HepG2 (cell line): ENCODE measurements around the gene BFSP1. TPM values are rescaled to one million over a fixed set of nuclear protein-coding genes. Genes with fewer than 3 reads are reported as not detected.

Experiments used
- ARNT2 ChIP-seq: sonication (generic); formaldehyde crosslinking; IDR thresholded peaks from 2 replicates; pipeline ENCODE4 v1.8.0; 2022; ENCODE audit warnings: mild to moderate bottlenecking, low read depth, missing genetic modification reagents, moderate library complexity
- ELF3 ChIP-seq: IDR thresholded peaks from 2 replicates; pipeline ENCODE4 v1.6.1; 2016; ENCODE audit warnings: missing genetic modification reagents, missing compliant biosample characterization
- MXI1 ChIP-seq: IDR thresholded peaks from 3 replicates; pipeline ENCODE4 v1.6.1; 2012; ENCODE audit warnings: low read depth, low read length, inconsistent platforms, borderline replicate concordance
- NCOR1 ChIP-seq: fragments of 200-600 bp; sonication (generic); IDR thresholded peaks from 2 replicates; pipeline ENCODE4 v1.7.0; 2017; ENCODE audit warnings: antibody characterized with exemption, low read length, borderline replicate concordance
- NRL ChIP-seq: sonication (generic); formaldehyde crosslinking; IDR thresholded peaks from 2 replicates; pipeline ENCODE4 v1.5.0; 2020; ENCODE audit warnings: missing genetic modification reagents, mild to moderate bottlenecking, moderate library complexity, borderline replicate concordance
- SIN3B ChIP-seq: fragments of 150-350 bp; IDR thresholded peaks from 2 replicates; pipeline ENCODE4 v1.6.1; 2014; ENCODE audit warnings: low read length
- THAP9 ChIP-seq: sonication (generic); formaldehyde crosslinking; IDR thresholded peaks from 2 replicates; pipeline ENCODE4; 2020; ENCODE audit warnings: missing genetic modification reagents, mild to moderate bottlenecking, borderline replicate concordance
- TIGD3 ChIP-seq: sonication (generic); formaldehyde crosslinking; IDR thresholded peaks from 2 replicates; pipeline ENCODE4 v1.5.1; 2020; ENCODE audit warnings: mild to moderate bottlenecking, missing genetic modification reagents, borderline replicate concordance
- TOE1 ChIP-seq: sonication (generic); formaldehyde crosslinking; IDR thresholded peaks from 2 replicates; pipeline ENCODE4 v1.4.0; 2020; ENCODE audit warnings: mild to moderate bottlenecking, missing genetic modification reagents
- ZBTB2 ChIP-seq: sonication (generic); formaldehyde crosslinking; IDR thresholded peaks from 2 replicates; pipeline ENCODE4 v1.8.0; 2022; ENCODE audit warnings: low read depth, missing genetic modification reagents
- ZEB1 ChIP-seq: IDR thresholded peaks from 2 replicates; pipeline ENCODE4 v1.6.1; 2012; ENCODE audit warnings: mild to moderate bottlenecking, low read depth, inconsistent platforms; ENCODE audit not compliant: insufficient replicate concordance
- ZFP91 ChIP-seq: sonication (generic); formaldehyde crosslinking; IDR thresholded peaks from 2 replicates; pipeline ENCODE4 v1.9.0; 2022; ENCODE audit warnings: missing genetic modification reagents, mild to moderate bottlenecking, borderline replicate concordance
- ZNF292 ChIP-seq: sonication (generic); formaldehyde crosslinking; IDR thresholded peaks from 2 replicates; pipeline ENCODE4 v1.8.1; 2022; ENCODE audit warnings: mild to moderate bottlenecking, low read depth, missing genetic modification reagents, borderline replicate concordance
- ZNF615 ChIP-seq: sonication (generic); formaldehyde crosslinking; IDR thresholded peaks from 2 replicates; pipeline ENCODE4 v1.5.0; 2020; ENCODE audit warnings: mild to moderate bottlenecking, missing genetic modification reagents, borderline replicate concordance
- ZNF672 ChIP-seq: sonication (generic); formaldehyde crosslinking; IDR thresholded peaks from 2 replicates; pipeline ENCODE4 v1.8.1; 2022; ENCODE audit warnings: missing genetic modification reagents
- ZNF83 ChIP-seq: sonication (generic); formaldehyde crosslinking; IDR thresholded peaks from 2 replicates; pipeline ENCODE4 v1.4.0; 2020; ENCODE audit warnings: missing genetic modification reagents, mild to moderate bottlenecking, borderline replicate concordance
- ZNF878 ChIP-seq: sonication (generic); formaldehyde crosslinking; IDR thresholded peaks from 2 replicates; pipeline ENCODE4 v1.8.1; 2023; ENCODE audit warnings: mild to moderate bottlenecking, missing genetic modification reagents, moderate library complexity
- ZUFSP ChIP-seq: sonication (generic); formaldehyde crosslinking; IDR thresholded peaks from 2 replicates; pipeline ENCODE4 v1.9.0; 2021; ENCODE audit warnings: missing genetic modification reagents, mild to moderate bottlenecking, borderline replicate concordance
- polyA plus RNA-seq, 8 experiments: library from polyadenylated mRNA; depleted of rRNA in 3 of 8; stranded (reverse) in 7 of 8; unstranded in 1 of 8; fragments of >200 nt; fragmentation: Illumina TruSeq in 4 of 8; extraction: Trizol in 4 of 8; gene quantifications; 2 replicates each; pipeline versions ENCODE4 v1.2.1 to v1.2.3, GENCODE V29; 2011 to 2016; ENCODE audit warnings: low read depth in 4 of 8, missing spikeins in 1 of 8, mixed read lengths in 1 of 8; ENCODE audit not compliant: insufficient read depth in 1 of 8
- total RNA-seq, 5 experiments: library from RNA; depleted of rRNA; stranded (reverse); fragments of >200 nt; fragmentation: Illumina TruSeq; extraction: Trizol; gene quantifications; 2 replicates each; pipeline ENCODE4 v1.2.3, GENCODE V29; 2016; ENCODE audit warnings: low read depth in 1 of 5

BFSP1 gene
- total and polyA plus RNA-seq, 2 of the 13 experiments (the other 11 are each of a cell fraction or from before 2014, with no cell fraction given), result 0.22 to 0.26 TPM

DNA sequence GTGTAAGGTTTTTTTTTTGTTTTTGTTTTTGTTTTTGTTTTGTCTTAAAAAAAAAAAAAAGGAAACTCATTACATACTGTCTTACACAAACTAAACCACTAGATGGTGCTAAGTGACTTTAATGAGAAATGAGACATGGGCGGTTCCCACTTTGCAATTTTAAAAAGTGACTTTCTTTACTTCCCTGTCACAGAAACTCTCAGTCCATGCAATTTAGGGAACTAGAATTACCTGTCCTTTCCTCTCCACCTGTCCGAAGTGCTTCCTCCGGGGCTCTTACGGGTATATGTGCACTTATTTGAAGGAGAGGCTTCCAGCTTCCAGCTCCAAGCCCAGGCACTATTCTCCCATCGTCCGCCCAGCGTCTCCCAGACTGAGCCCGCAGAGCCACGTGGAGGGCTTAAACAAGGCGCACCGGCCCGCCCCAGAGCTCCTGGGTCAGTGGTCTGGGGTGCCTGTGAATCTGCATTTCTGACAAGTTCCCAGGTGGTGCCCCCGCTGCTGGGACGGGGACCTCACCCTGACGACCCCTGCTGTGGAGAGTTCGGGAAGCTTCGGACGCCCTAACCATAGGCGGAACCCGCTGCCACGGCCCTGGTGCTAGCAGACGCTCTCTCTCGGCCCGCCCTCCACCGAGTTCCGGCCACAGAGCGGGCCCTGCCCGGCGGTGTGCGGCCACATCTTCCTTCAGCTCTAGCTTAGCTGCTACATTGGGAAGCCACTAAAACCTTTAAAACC, 26.1 kb downstream of the BFSP1 start (continued):
- TF ChIP-seq NRL (CRISPR knock-in tag) (peak; percentile 55; the same call in 1 of the 2 replicates), ZUFSP (CRISPR knock-in tag) (0 out of 2 replicates have a peak, but pooled peaks have one; percentile 9), NCOR1 (no peak), MXI1 (0 out of 3 replicates have a peak, but pooled peaks have one; percentile 52), ELF3 (CRISPR knock-in tag) (peak; percentile 11; the same call in 1 of the 2 replicates), ZFP91 (CRISPR knock-in tag) (peak; percentile 82; the same call in 1 of the 2 replicates), THAP9 (CRISPR knock-in tag) (0 out of 2 replicates have a peak, but pooled peaks have one; percentile 7), ZBTB2 (CRISPR knock-in tag) (no peak), TIGD3 (CRISPR knock-in tag) (no peak), ARNT2 (CRISPR knock-in tag) (peak; percentile 36; the same call in 1 of the 2 replicates), TOE1 (0 out of 2 replicates have a peak, but pooled peaks have one; percentile 17), ZNF878 (CRISPR knock-in tag) (peak; percentile 60; the same call in 1 of the 2 replicates), ZNF292 (CRISPR knock-in tag) (peak; percentile 51; the same call in 1 of the 2 replicates), ZEB1 (no peak), ZNF83 (CRISPR knock-in tag) (no peak; the same call in 1 of the 2 replicates), ZNF615 (CRISPR knock-in tag) (peak; percentile 95; the same call in 1 of the 2 replicates), SIN3B (no peak), ZNF672 (CRISPR knock-in tag) (no peak)
